KOPT-K1 (cell line): Measurements from ENCODE around the gene SEPTIN7.

Experiments used
- H3K27ac ChIP-seq: fragments of 200-600 bp; sonication (generic); 2 replicates; pipeline ENCODE4 v1.5.1; 2016; ENCODE audit warnings: antibody characterized with exemption, mild to moderate bottlenecking, low read depth, low read length; ENCODE audit not compliant: poor library complexity, severe bottlenecking
- H3K36me3 ChIP-seq: fragments of 200-600 bp; sonication (generic); 2 replicates; pipeline ENCODE4 v1.5.1; 2017; ENCODE audit warnings: antibody characterized with exemption, mild to moderate bottlenecking, low read length, moderate library complexity; ENCODE audit not compliant: insufficient read depth
- H3K9me3 ChIP-seq: fragments of 200-600 bp; sonication (generic); 2 replicates; pipeline ENCODE4 v1.5.1; 2017; ENCODE audit warnings: antibody characterized with exemption, low read length, mild to moderate bottlenecking; ENCODE audit not compliant: insufficient read depth, poor library complexity, severe bottlenecking

Gene SEPTIN7

DNA sequence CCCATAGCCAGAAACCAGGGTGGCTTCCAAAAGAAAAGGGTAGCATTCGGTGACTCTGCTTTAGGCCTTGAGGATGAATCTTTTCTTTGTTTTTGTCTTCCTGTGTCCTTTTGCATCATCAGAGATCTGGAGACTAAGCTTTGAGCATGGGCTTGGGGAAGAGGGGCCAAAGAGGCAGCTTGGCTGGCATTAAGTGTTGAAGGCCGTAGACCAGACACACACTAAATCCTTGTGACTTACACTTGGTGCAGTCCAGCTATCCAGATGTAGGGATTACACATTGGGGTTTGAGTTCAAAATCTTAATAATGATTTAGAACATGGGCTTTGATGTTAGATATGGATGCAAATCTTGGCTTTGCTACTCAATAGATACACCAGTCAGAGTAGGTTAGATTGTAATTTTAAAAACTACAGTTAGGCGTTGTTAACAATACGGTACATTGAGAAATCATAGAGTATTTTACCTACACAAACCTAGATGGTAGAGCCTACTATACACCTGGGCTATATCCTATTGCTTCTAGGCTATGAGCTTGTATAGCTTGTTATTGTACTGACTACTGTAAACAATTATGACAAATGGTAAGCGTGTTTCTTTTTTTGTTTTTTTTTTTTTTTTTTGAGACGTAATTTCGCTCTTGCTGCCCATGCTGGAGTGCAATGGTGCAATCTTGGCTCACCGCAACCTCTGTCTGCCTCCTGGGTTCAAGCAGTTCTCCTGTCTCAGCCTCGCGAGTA is 3.5 kb downstream of the SEPTIN7 start:
- H3K36me3 ChIP-seq: peaks cover 11% of the 10 kb centered on the region
- H3K9me3 ChIP-seq: peaks cover 6% of the 10 kb centered on the region
- H3K27ac ChIP-seq: no peak overlapping the region

- no peak overlapping the region for H3K27ac ChIP-seq
- H3K36me3 ChIP-seq: peaks cover 17% of the 10 kb centered on the region
- H3K9me3 ChIP-seq: peaks cover 6% of the 10 kb centered on the region
Measured at GRCh38 chr7:35805876-35806275, 5.0 kb downstream of the SEPTIN7 start.

- peaks cover 29% of the 10 kb centered on the region; the same call in 1 of the 2 replicates for H3K36me3 ChIP-seq
Measured at GRCh38 chr7:35816514-35816913, 15.7 kb downstream of the SEPTIN7 start.

GRCh38 chr7:35817181-35817580 is 16.3 kb downstream of the SEPTIN7 start:
- Histone ChIP-seq H3K36me3 (peaks cover 29% of the 10 kb centered on the region; the same call in 1 of the 2 replicates), H3K9me3 (peaks cover 72% of the 10 kb centered on the region), H3K27ac (no peak overlapping the region)

More at GRCh38 chr7:35816514-35816913, 15.7 kb downstream of the SEPTIN7 start:
- Histone ChIP-seq H3K27ac (no peak overlapping the region), H3K9me3 (peaks cover 72% of the 10 kb centered on the region)

DNA sequence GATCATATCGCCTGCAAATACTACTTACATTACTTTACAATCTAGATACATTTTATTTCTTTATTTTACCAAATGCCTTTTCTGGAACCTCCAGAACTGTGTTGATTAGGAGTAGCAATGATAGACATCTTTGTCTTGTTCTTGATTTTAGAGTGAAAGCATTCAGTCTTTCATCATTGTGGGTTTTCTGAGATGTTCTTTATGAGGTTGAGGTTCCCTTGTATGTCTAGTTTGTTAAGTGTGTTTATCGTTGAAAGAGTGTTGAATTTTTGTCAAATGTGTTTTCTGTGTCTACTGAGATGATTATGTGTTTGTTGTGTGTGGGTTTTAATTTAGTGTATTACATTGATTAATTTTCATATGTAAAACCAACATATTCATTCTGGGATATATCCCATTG is 17.1 kb downstream of the SEPTIN7 start:
- H3K9me3 ChIP-seq: peaks cover 72% of the 10 kb centered on the region

DNA sequence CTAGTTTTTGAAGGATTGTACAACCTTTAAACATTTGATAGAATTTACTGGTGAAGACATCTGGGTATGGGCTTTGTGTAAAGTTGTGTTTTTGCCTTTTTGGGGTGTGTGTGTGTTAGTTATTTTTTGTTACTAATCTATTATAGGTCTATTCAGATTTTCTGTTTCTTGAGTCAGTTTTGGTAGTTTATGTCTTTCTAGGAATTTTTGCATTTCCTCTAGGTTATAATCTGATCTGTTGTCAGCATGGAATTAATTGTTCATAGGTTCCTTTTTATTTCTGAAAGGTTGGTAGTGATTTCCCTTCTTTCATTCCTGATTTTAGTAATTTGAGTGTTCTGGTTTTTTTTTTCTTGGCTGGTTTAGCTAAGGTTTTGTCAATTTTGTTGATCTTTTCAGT is 17.7 kb downstream of the SEPTIN7 start:
- Histone ChIP-seq H3K9me3 (peaks cover 72% of the 10 kb centered on the region), H3K36me3 (peaks cover 33% of the 10 kb centered on the region), H3K27ac (no peak overlapping the region)

More for the DNA sequence above, 17.1 kb downstream of the SEPTIN7 start:
- H3K36me3 ChIP-seq: peaks cover 35% of the 10 kb centered on the region
- H3K27ac ChIP-seq: no peak overlapping the region

- no peak overlapping the region for H3K27ac ChIP-seq
Measured at GRCh38 chr7:35819310-35819709, 18.5 kb downstream of the SEPTIN7 start.

GRCh38 chr7:35819954-35820703 is 19.3 kb downstream of the SEPTIN7 start:
- Histone ChIP-seq H3K36me3 (peaks cover 21% of the 10 kb centered on the region), H3K9me3 (peaks cover 64% of the 10 kb centered on the region), H3K27ac (no peak overlapping the region)

More at GRCh38 chr7:35819310-35819709, 18.5 kb downstream of the SEPTIN7 start:
- H3K9me3 ChIP-seq: peaks cover 71% of the 10 kb centered on the region
- H3K36me3 ChIP-seq: peaks cover 30% of the 10 kb centered on the region

GRCh38 chr7:35820858-35821257 is 20.0 kb downstream of the SEPTIN7 start:
- H3K9me3 ChIP-seq: peaks cover 56% of the 10 kb centered on the region
- H3K27ac ChIP-seq: no peak overlapping the region
- H3K36me3 ChIP-seq: peaks cover 15% of the 10 kb centered on the region

DNA sequence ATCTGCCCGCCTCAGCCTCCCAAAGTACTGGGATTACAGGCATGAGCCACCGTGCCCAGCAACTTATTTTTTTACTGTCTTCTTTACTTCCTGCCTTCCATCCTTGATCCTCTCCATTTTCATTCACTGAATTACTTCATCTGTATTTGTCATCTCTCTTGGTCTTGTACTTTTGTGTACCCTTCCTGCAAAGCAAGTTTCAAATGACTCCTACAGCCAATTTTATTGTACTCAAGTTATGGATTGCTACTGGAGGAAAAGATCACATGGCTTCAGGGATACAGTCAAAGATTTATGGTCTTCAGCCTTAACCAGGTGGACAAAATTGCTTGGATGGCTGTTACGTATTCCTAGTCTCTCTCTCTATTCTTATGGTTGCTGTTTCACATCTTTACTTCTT is 22.6 kb downstream of the SEPTIN7 start:
- no peak overlapping the region for H3K27ac ChIP-seq
- peaks cover 32% of the 10 kb centered on the region for H3K9me3 ChIP-seq
- peaks cover 6% of the 10 kb centered on the region; the same call in 1 of the 2 replicates for H3K36me3 ChIP-seq

GRCh38 chr7:35825974-35826373 is 25.1 kb downstream of the SEPTIN7 start:
- Histone ChIP-seq H3K27ac (no peak overlapping the region), H3K9me3 (peaks cover 6% of the 10 kb centered on the region), H3K36me3 (peaks cover 6% of the 10 kb centered on the region; the same call in 1 of the 2 replicates)

DNA sequence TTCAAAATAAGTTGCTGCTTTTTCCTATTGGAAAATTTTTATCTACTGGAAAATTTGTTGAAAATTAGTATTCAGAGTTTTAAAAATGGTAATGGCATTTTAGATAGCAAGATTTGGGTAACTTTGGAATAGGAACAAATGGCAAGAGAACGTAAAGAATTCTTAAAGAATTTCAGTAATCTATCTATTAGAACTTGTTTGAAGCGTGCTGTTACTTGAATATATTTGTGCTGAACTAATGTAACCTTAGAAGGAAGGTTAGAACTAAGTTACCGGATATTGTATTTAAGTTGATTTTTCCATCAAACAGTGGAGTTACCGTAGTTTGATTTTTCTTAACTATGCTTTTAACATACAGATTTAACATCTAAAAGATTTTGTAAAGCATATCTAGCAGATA is 25.9 kb downstream of the SEPTIN7 start:
- Histone ChIP-seq H3K9me3 (no peaks in the 10 kb centered on the region), H3K27ac (no peak overlapping the region), H3K36me3 (peaks cover 6% of the 10 kb centered on the region; the same call in 1 of the 2 replicates)

DNA sequence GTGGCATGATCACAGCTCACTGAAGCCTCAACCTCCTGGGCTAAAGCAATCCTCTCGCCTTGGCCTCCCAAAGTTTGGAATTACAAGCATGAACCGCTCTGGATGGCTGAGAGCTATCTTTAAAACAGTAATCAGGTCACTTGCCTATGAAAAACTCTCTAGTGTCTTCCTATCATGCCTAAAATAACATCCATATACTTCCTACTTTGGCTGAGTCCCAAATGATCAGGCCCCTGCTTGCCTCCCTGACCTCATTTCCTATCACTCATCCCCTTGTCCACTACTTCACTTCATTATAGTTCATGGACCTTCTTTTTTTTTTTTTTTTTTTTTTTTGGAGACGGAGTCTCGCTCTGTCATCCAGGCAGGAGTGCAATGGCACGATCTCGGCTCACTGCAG is 28.0 kb downstream of the SEPTIN7 start:
- H3K27ac ChIP-seq: no peak overlapping the region
- H3K36me3 ChIP-seq: peaks cover 16% of the 10 kb centered on the region
- no peaks in the 10 kb centered on the region for H3K9me3 ChIP-seq

GRCh38 chr7:35831208-35831607 is 30.4 kb downstream of the SEPTIN7 start:
- H3K36me3 ChIP-seq: peaks cover 40% of the 10 kb centered on the region
- no peaks in the 10 kb centered on the region for H3K9me3 ChIP-seq
- no peak overlapping the region for H3K27ac ChIP-seq
